ENCODE results near the gene GBP2.
"Not testable (repeated sequence)": the region's sequence is repeated elsewhere in the genome, so short reads cannot be mapped to it uniquely, and the experiment has no call there.

Gene GBP2

GRCh38 chr1:89126602-89127565 is 970 bp upstream of the GBP2 start:
- not testable (repeated sequence) for DNase-seq (ENCODE audit: low spot score)

GRCh38 chr1:89125240-89125912 is 538 bp downstream of the GBP2 start:
- DNase-seq (ENCODE audit: low spot score) = peak; percentile 4

- no peak for DNase-seq (ENCODE audit: low spot score)
These were observed 4.3 kb downstream of the GBP2 start for GRCh38 chr1:89121641-89122040.

GRCh38 chr1:89114662-89115061 is 11.3 kb downstream of the GBP2 start:
- DNase-seq (ENCODE audit: low spot score) = no peak

GRCh38 chr1:89112871-89113613 is 12.9 kb downstream of the GBP2 start:
- DNase-seq (ENCODE audit: low spot score) = no peak

- no peak for DNase-seq (ENCODE audit: low spot score)
These were observed 21.2 kb downstream of the GBP2 start for GRCh38 chr1:89104687-89105086.

GRCh38 chr1:89104147-89104546 is 21.8 kb downstream of the GBP2 start:
- no peak for DNase-seq (ENCODE audit: low spot score)

GRCh38 chr1:89102021-89102420 is 23.9 kb downstream of the GBP2 start:
- DNase-seq (ENCODE audit: low spot score) = no peak

GRCh38 chr1:89100412-89100811 is 25.5 kb downstream of the GBP2 start:
- DNase-seq (ENCODE audit: low spot score) = no peak

- no peak for DNase-seq (ENCODE audit: low spot score)
These were observed 27.1 kb downstream of the GBP2 start for GRCh38 chr1:89098857-89099256.

- DNase-seq (ENCODE audit: low spot score) = no peak
These were observed 30.2 kb downstream of the GBP2 start for GRCh38 chr1:89095737-89096136.

- DNase-seq (ENCODE audit: low spot score) = no peak
These were observed 36.0 kb downstream of the GBP2 start for GRCh38 chr1:89089962-89090361.

GRCh38 chr1:89088572-89088971 is 37.3 kb downstream of the GBP2 start:
- no peak for DNase-seq (ENCODE audit: low spot score)

- DNase-seq (ENCODE audit: low spot score) = no peak
These were observed 38.7 kb downstream of the GBP2 start for GRCh38 chr1:89087241-89087640.

GRCh38 chr1:89085781-89086180 is 40.1 kb downstream of the GBP2 start:
- DNase-seq (ENCODE audit: low spot score) = no peak

- no peak for DNase-seq (ENCODE audit: low spot score)
These were observed 44.9 kb downstream of the GBP2 start for GRCh38 chr1:89081005-89081404.

GRCh38 chr1:89080068-89080467 is 45.8 kb downstream of the GBP2 start:
- DNase-seq (ENCODE audit: low spot score) = not testable (repeated sequence)

- not testable (repeated sequence) for DNase-seq (ENCODE audit: low spot score)
These were observed 53.3 kb downstream of the GBP2 start for GRCh38 chr1:89072466-89073065.

GRCh38 chr1:89070509-89070908 is 55.4 kb downstream of the GBP2 start:
- DNase-seq (ENCODE audit: low spot score) = no peak

GRCh38 chr1:89069951-89070350 is 56.0 kb downstream of the GBP2 start:
- no peak for DNase-seq (ENCODE audit: low spot score)

GRCh38 chr1:89068291-89068690 is 57.6 kb downstream of the GBP2 start:
- peak; percentile 67 for DNase-seq (ENCODE audit: low spot score)
